Activated T-cell treated with anti-CD3 and anti-CD28 coated beads, Interleukin-2, amount 50 U/mL, for 72 hours (primary cell): ENCODE results near the gene SMPD4. TPM values are rescaled to one million over a fixed set of nuclear protein-coding genes. Genes with fewer than 3 reads are reported as not detected.
"Not testable (repeated sequence)": the region's sequence is repeated elsewhere in the genome, so short reads cannot be mapped to it uniquely, and the experiment has no call there.

Experiments used
- ATAC-seq, 2 donors: fragments of 150-1000 bp; cut with Tn5 transposase; replicated peaks in 1 of 2; 2 replicates each; pipeline ENCODE4 v1.10.0; 2021; ENCODE audit warnings: moderate library complexity in 2 of 2, mild to moderate bottlenecking in 1 of 2
- DNase-seq, 2 donors: peaks; one replicate each; pipeline ENCODE4 v3.0.0; 2021 to 2022; ENCODE audit warnings: mixed read lengths in 1 of 2
- H3K27ac Mint-ChIP-seq: one replicate; pipeline ENCODE4 v1.8.0; 2022; ENCODE audit warnings: mild to moderate bottlenecking, moderate library complexity, mixed read lengths
- H3K27me3 Mint-ChIP-seq: one replicate; pipeline ENCODE4 v1.8.0; 2022; ENCODE audit warnings: low read depth, mixed read lengths
- H3K36me3 Mint-ChIP-seq, 2 donors: one replicate each; pipeline ENCODE4 v1.8.0; 2022; ENCODE audit warnings: mixed read lengths in 2 of 2, mild to moderate bottlenecking in 1 of 2; ENCODE audit not compliant: insufficient read depth in 2 of 2
- H3K4me1 Mint-ChIP-seq: one replicate; pipeline ENCODE4 v1.8.0; 2022; ENCODE audit warnings: low read depth, mixed read lengths
- H3K4me3 Mint-ChIP-seq, 2 donors: one replicate each; pipeline ENCODE4 v1.8.0; 2022; ENCODE audit warnings: mild to moderate bottlenecking in 2 of 2, mixed read lengths in 2 of 2, moderate library complexity in 2 of 2
- H3K9me3 Mint-ChIP-seq, 2 donors: one replicate each; pipeline ENCODE4 v1.8.0; 2022; ENCODE audit warnings: mixed read lengths in 2 of 2
- total RNA-seq, 2 donors: library from RNA; stranded (reverse); gene quantifications; one replicate each; pipeline ENCODE4 v1.2.3, GENCODE V29; 2022

Gene SMPD4
- total RNA-seq, 2 donors from 2014 or later: 68.1 to 78.8 TPM

DNA sequence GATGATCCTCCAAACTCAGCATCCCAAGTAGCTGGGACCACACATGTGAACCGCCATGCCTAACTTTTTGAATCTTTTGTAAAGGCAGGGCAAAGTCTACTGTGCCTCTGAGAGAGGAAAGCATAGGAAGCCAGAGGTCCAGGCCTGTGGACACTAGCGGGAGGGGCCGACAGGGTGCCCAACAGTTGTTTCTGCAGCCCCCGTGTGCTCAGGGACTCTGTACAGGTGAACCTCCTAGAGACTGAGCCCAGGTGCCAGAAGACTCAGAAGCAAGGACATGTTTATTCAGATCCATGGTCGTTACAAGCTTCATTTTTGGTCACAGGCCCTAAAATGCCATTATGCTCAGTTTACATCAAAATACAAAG lies 30.3 kb downstream of the SMPD4 start:
- not testable (repeated sequence) for H3K27ac Mint-ChIP-seq, H3K36me3 Mint-ChIP-seq, H3K4me1 Mint-ChIP-seq, ATAC-seq, H3K27me3 Mint-ChIP-seq, H3K4me3 Mint-ChIP-seq, DNase-seq, H3K9me3 Mint-ChIP-seq

DNA sequence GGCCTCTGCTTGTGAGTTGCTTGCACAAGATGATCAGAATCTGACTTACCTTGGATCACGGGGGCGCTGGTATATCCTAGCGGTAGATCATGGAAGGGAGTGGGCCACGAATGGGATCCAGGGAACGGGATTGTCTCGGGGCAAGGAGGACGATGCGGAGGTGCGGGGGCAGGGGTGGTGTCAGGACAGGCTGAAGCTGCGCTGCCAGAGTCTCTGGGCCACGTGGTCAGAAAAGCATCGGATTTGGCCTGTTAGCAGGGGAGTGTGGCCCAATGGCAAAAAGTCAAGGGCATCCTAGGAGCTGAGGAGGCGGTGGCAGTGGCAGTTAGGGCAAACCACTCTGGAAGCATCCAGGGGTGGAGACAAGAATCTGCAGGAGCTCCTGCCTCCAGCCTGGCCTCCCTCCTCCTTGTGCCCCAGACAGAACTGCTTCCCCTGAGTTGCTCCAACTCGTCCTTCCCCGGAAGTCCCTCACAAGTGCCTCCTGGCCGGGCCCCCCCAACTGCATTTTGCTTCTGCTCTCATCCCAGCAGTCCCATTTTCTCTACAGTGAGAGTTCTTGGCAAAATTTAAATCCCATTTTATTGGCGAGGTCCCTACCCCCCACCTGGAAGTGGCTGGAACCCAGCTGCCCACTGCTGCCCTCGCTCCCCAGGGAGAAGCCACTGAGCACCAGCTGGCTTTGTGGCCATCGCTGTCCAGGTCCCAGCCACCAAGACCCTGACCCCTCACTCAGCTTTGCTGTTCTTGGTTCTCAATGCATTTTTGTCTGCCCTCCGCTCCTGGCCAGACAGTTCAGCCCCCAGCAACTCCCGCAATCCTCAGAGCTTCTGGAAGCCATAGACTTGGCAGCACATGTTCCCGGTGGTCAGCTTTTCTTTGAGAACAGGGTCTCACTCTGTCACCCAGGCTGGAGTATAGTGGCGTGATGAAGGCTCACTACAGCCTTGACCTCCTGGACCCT lies 30.9 kb downstream of the SMPD4 start:
- Mint-ChIP-seq H3K4me3 (no peak overlapping the region), H3K9me3 (no peaks in the 10 kb centered on the region), H3K27ac (no peak overlapping the region), H3K27me3 (peaks cover 7% of the 10 kb centered on the region), H3K4me1 (no peaks in the 10 kb centered on the region), H3K36me3 (peaks cover 0 to 1% of the 10 kb centered on the region in 2 donors)
- no peak for DNase-seq
- no peak for ATAC-seq

DNA sequence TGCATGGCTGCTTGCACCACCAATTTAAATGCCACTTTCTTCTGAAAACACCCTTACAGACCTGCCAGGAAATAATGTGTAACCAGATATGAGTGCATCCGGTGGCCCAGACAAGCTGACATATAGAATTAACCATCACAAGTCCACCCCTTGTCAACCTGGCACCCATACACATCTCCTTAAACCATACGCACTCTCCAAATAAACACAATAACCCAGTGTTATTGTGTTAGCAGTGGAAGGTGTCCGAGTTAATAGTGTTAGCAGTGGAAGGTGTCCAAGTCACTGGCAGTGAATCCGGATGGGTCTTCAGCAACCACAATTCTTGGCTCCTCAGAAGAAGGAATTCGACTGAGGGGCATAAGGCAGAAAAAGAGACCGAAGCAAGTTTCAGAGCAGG lies 32.9 kb downstream of the SMPD4 start:
- not testable (repeated sequence) for H3K4me1 Mint-ChIP-seq, H3K27me3 Mint-ChIP-seq, H3K9me3 Mint-ChIP-seq, DNase-seq, ATAC-seq, H3K27ac Mint-ChIP-seq, H3K36me3 Mint-ChIP-seq, H3K4me3 Mint-ChIP-seq

DNA sequence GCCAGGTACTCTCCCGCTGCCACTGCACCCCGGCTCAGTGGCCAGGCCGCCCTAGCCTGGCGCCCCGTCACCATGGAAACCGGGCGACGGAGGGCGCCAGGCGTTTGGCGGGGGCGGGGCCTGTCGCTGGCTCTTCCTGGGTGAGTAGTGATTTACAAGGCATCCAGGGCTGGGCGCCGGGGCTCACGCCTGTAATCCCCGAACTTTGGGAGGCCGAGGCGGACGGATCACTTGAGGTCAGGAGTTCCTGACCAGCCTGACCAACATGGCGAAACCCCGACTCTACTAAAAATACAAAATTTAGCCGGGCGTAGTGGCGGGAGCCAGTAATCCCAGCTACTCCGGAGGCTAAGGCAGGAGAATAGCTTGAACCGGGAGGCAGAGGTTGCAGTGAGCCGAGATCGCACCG lies 36.4 kb downstream of the SMPD4 start, which contains the start of gene CCDC74B:
CCDC74B (minus strand) TSS at position 107 of the 409 bp plus-strand sequence. CDS start 116 bp downstream, outside the sequence.
- peak within 1 kb of the TSS; percentile 86 for H3K4me3 Mint-ChIP-seq
- not testable (repeated sequence) for H3K36me3 Mint-ChIP-seq, H3K4me1 Mint-ChIP-seq, H3K27me3 Mint-ChIP-seq, H3K27ac Mint-ChIP-seq, H3K9me3 Mint-ChIP-seq
- DNase-seq (peak; percentile 65 to 67), ATAC-seq (peak; percentile 85 to 87)

DNA sequence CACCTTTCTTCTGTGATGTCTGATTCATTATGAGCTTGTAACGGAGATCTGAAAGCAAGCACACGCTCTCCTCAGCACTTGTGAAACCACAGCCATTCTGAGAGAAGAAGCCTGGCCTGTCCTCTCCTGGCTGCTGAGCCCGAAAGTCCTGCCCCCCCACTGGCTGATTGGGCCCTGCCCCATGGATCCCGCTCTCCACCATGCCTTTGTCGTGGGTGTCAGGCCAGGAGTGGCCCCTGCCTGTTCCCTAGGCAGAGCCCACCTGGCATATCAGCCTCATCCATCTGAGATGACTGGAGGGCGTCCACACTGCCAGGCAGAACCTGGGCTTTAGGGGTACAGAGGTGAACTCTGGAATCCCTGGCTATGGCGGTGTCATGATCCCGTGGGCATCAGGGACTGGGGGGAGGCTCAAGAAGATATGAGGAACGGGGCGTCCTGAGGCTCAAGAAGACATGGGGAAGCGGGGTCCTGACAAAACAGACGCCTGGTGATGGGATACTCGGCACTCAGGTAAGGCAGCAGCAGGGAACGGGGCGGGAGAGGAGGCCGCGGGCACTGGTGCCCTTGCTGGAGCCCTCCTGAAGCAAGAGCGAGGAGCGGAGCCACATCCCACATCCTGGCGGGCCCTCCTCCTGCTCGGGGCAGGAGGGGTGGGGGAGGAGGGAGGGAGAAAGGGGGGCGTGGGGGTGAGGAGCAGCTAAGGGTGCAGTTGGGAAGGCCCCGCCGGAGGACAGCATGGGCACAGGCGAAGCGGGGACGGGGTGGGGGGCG lies 37.9 kb downstream of the SMPD4 start:
- H3K9me3 Mint-ChIP-seq, DNase-seq, H3K36me3 Mint-ChIP-seq, H3K4me1 Mint-ChIP-seq, ATAC-seq, H3K27ac Mint-ChIP-seq, H3K27me3 Mint-ChIP-seq: not testable (repeated sequence)
- H3K4me3 Mint-ChIP-seq: peak overlapping the region; percentile 53 to 63

DNA sequence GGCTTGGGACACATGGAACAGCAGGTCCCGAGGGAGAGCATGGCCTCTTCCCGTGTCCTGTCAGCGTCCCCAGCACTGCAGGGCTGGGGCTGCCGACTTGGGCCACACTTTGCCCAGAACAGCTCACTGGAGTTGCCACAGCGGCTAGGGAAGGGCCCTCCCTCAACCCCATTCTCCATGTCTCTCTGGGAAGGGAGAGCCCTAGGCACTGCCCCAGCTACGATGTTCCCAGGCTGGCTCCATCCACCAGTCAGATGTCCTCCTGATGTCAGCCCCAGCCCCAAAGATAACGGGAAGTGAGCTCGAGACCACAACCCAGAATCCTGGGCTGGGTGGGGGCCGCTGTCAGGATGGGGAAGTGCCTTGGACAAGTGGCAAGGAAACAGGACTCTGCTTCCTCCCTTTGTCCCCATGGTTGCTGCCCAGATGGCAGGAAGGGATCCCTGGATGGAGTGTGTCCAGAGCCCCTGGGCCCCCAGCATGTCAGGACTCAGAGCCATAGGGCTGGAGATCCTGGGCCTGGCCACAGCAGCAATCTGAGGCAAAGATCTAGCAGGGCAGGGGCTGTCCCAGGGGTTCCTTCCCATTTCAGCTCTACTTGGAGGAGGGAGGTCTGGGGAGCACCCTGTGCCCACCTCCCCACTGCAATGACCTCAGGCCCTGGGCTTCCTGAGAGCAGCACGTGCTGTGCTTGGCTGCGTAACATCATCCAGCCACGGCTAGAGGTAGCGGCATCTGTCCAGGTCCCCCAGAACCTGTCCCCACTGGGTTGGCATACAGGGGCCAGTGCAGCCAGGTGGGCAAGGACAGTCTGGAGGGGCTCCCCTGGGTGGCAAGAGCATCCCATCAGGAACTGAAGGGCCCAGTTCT lies 38.8 kb downstream of the SMPD4 start:
- not testable (repeated sequence) for ATAC-seq, H3K27ac Mint-ChIP-seq, H3K36me3 Mint-ChIP-seq, DNase-seq, H3K27me3 Mint-ChIP-seq, H3K4me1 Mint-ChIP-seq, H3K9me3 Mint-ChIP-seq
- H3K4me3 Mint-ChIP-seq: peak overlapping the region in 1 of 2 donors; percentile 14

DNA sequence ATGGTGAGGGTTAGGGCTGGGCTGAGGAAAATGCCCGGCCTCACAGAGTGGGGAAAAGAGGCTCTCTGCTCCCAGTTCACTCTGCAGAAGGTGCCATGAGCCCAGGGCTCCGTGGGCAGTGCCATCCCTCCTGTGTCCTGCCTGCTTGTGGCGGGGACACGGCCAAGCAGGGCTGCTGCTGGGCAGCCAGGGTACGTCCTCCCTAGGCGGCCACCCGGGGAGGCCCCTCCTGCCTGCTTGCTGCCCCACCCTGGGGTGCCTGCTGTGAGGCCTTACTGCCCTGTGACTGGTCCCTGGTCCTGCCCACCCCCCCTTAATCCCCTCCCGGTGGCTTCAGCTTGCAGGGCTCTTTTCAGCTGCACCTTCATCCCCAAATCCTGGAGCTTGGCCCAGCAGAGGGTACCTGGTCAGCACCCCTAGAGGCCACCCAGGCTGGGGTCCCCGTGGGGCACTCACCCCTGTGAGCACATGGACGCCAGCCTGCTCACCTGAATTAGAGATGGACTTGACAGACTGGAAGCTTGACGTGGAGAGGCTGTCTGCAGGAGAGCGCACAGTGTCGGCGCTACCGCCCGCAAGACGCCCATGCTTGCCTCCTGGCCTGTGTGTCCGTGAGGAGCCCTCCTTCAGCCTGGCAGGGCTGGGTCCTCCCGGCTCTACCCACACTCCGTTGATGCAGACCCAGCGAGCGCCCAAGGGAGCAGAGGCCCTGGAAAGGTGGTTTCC lies 39.6 kb downstream of the SMPD4 start:
- H3K4me1 Mint-ChIP-seq, H3K4me3 Mint-ChIP-seq, H3K36me3 Mint-ChIP-seq, ATAC-seq, H3K27me3 Mint-ChIP-seq, DNase-seq, H3K27ac Mint-ChIP-seq, H3K9me3 Mint-ChIP-seq: not testable (repeated sequence)

DNA sequence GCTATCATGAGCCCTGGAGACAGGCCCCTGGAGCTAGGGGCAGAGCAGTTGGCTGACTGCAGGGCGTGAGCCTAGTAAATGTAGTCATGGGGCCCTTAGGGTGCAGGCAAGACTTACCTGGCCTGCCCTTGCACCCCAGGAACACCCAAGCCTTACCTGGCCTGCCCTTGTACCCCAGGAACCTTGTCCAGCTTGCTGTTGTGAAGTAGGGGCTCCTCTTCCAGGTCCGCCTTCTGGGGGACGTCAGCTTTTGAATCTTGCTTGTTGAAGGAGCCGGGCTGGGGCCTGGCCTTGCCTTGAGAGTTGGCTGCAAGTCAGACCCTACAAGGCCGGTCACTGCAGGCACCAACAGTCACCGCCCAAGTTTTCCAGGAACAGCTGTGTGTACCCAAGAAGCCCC lies 40.4 kb downstream of the SMPD4 start:
- DNase-seq, H3K27me3 Mint-ChIP-seq, H3K4me1 Mint-ChIP-seq, H3K9me3 Mint-ChIP-seq, H3K27ac Mint-ChIP-seq, H3K4me3 Mint-ChIP-seq, H3K36me3 Mint-ChIP-seq, ATAC-seq: not testable (repeated sequence)

DNA sequence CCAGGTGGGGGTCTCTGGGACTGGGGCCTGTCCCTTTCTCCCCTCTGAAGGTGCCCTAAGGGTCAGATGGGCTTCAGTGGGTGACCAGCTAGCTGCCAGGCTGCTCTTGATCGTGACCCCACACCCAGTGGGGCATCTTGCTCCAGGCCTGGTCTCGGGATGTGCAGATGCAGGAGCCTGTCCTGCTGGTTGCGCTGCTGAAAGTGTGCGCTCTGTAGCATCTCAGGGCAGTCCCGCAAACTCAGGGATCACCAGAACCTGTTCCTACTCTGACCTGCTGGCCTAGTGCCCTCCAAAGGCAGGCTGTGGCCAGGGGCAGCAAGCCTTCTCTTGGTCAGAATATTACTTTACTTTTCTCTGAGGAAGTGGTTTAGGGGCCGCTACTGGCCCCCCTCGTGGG lies 40.9 kb downstream of the SMPD4 start:
- H3K4me1 Mint-ChIP-seq, H3K27ac Mint-ChIP-seq, H3K27me3 Mint-ChIP-seq, H3K36me3 Mint-ChIP-seq, ATAC-seq, DNase-seq, H3K4me3 Mint-ChIP-seq, H3K9me3 Mint-ChIP-seq: not testable (repeated sequence)

DNA sequence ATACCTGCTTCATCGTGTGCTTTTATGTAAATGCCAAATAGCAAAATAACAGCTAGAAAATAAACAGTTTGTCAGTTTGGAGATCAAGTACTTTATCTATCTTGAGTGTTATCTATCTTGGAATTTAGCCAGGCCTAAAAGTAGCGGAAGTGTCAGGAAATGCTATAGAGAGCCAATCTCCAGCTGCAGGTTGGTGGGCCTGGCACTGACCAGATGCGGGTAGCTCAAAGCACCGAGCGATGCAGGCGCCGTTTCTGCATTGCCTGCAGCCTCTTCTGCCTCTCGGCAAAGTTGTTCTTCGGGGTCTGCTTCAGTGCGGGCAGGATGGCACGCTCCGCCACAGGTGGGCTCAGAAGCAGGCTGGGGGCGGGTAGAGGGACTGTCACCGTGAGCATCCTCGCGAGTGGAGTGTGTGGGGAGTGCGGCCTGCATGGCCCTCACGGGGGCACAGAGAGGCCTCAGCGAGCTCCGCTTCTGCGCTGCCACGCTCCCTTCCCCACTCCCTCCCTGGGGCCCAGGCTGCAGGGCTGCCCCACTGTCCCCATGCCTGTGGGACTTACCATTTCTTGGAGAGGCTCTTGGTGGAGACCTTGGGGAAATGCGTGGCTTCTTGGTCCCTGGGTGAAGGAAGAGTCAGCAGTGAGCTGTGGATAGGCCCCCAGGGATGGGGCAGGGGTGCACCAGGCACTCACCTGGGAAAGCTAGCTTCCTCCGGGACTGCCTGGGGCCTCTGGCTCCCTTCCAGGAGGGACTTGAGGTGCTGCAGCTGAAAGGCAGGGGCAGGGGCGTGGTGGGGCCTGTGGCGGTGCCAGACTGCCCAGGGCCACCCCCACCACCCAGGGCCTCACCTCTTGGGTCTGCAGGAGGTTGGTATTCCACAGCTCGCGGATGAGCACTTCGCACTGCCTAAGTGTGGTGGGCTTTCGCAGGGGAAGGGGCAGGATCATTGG lies 41.8 kb downstream of the SMPD4 start:
- ATAC-seq, H3K27ac Mint-ChIP-seq, H3K9me3 Mint-ChIP-seq, DNase-seq, H3K27me3 Mint-ChIP-seq, H3K4me1 Mint-ChIP-seq, H3K36me3 Mint-ChIP-seq, H3K4me3 Mint-ChIP-seq: not testable (repeated sequence)

DNA sequence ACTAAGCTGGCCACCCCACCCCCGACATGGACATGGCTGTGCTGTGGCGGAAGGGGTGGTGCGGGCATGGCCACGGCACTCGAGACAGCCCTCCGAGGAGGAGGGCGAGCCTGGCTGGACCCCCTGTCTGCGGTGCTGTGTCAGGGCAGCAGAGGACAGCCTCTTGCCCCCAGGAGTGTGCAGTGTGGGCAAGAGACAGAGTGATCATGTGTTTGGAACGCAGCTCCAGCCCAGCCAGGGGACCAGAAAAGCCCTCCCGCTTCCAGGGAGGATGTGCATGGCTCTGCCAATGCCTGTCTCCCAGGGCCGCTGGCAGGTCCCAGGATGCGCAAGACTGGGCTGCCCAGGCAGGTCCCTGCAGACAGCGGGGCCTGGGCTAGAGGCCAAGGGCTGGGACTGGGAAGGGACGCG lies 42.6 kb downstream of the SMPD4 start:
- not testable (repeated sequence) for H3K4me3 Mint-ChIP-seq, DNase-seq, H3K27ac Mint-ChIP-seq, ATAC-seq, H3K36me3 Mint-ChIP-seq, H3K9me3 Mint-ChIP-seq, H3K4me1 Mint-ChIP-seq, H3K27me3 Mint-ChIP-seq
